Endodermal cell (in vitro differentiated cells): ENCODE data around the gene S100PBP. TPM values are rescaled to one million over a fixed set of nuclear protein-coding genes. Genes with fewer than 3 reads are reported as not detected.
"Not testable (repeated sequence)": the region's sequence is repeated elsewhere in the genome, so short reads cannot be mapped to it uniquely, and the experiment has no call there.

Source experiments
- DNase-seq: peaks from one replicate; pipeline ENCODE4 v3.0.0-alpha.2; 2017
- H3K27ac ChIP-seq: 2 replicates; pipeline ENCODE4 v1.5.1; 2013; ENCODE audit warnings: mild to moderate bottlenecking, low read depth, low read length, moderate library complexity
- H3K27me3 ChIP-seq: 2 replicates; pipeline ENCODE4 v1.6.1; 2013; ENCODE audit warnings: mild to moderate bottlenecking, low read length, moderate library complexity; ENCODE audit not compliant: insufficient read depth, control insufficient read depth, poor library complexity, severe bottlenecking
- H3K36me3 ChIP-seq: 2 replicates; pipeline ENCODE4 v1.7.0; 2013; ENCODE audit warnings: mild to moderate bottlenecking, low read length, moderate library complexity; ENCODE audit not compliant: control insufficient read depth, insufficient read depth
- H3K4me1 ChIP-seq: one replicate; pipeline ENCODE4 v1.7.0; 2013; ENCODE audit warnings: low read length; ENCODE audit not compliant: control insufficient read depth, insufficient read depth
- H3K4me3 ChIP-seq: 2 replicates; pipeline ENCODE4 v1.5.1; 2013; ENCODE audit warnings: mild to moderate bottlenecking, low read length, moderate library complexity
- H3K9ac ChIP-seq: 2 replicates; pipeline ENCODE4 v1.6.1; 2013; ENCODE audit warnings: mild to moderate bottlenecking, low read length, moderate library complexity; ENCODE audit not compliant: poor library complexity, severe bottlenecking; ENCODE audit errors: extremely low read depth
- H3K9me3 ChIP-seq: 2 replicates; pipeline ENCODE4 v1.6.1; 2013; ENCODE audit warnings: mild to moderate bottlenecking, low read length, moderate library complexity; ENCODE audit not compliant: control insufficient read depth
- H3K27ac Mint-ChIP-seq: 2 replicates; pipeline ENCODE4 v1.8.0; 2020; ENCODE audit warnings: mixed read lengths
- H3K27me3 Mint-ChIP-seq: 2 replicates; pipeline ENCODE4 v1.8.0; 2021; ENCODE audit warnings: mild to moderate bottlenecking, mixed read lengths; ENCODE audit not compliant: insufficient read depth
- H3K36me3 Mint-ChIP-seq: 2 replicates; pipeline ENCODE4 v1.8.0; 2020; ENCODE audit warnings: low read depth, mixed read lengths
- H3K4me1 Mint-ChIP-seq: 2 replicates; pipeline ENCODE4 v1.8.0; 2020; ENCODE audit warnings: mixed read lengths
- H3K4me3 Mint-ChIP-seq: 2 replicates; pipeline ENCODE4 v1.8.0; 2020; ENCODE audit warnings: mild to moderate bottlenecking, moderate library complexity, mixed read lengths
- H3K9me3 Mint-ChIP-seq: 2 replicates; pipeline ENCODE4 v1.8.0; 2020; ENCODE audit warnings: mild to moderate bottlenecking, mixed read lengths
- WGBS, 2 experiments: methylation state at CpG; one replicate each; pipeline versions ENCODE4 v1.1.5 to v1.1.7; 2013; ENCODE audit warnings: missing lambda C conversion rate in 2 of 2, mixed read lengths in 1 of 2; ENCODE audit not compliant: insufficient coverage in 1 of 2, insufficient read length in 1 of 2; 5-methylcytosine and 5-hydroxymethylcytosine counted together
- total RNA-seq, 2 donors: library from RNA; stranded (reverse); fragmentation: NEBNext Ultra II Directional in 1 of 2; extraction: Animal tissue kit (Norgen Biotek cat#: 25700) in 1 of 2; gene quantifications; 2 replicates in 1 of 2; 3 replicates in 1 of 2; pipeline ENCODE4 v1.2.1, GENCODE V29; 2021
- TF ChIP-seq, protein P1 (sequence below): fragments of 200-600 bp; sonication (generic); conservative IDR thresholded peaks from 2 replicates; pipeline ENCODE4 v1.5.0; 2021; ENCODE audit warnings: antibody characterized with exemption, mild to moderate bottlenecking

Gene S100PBP
- total RNA-seq, 2 donors from 2014 or later: 91.4 to 112 TPM

DNA sequence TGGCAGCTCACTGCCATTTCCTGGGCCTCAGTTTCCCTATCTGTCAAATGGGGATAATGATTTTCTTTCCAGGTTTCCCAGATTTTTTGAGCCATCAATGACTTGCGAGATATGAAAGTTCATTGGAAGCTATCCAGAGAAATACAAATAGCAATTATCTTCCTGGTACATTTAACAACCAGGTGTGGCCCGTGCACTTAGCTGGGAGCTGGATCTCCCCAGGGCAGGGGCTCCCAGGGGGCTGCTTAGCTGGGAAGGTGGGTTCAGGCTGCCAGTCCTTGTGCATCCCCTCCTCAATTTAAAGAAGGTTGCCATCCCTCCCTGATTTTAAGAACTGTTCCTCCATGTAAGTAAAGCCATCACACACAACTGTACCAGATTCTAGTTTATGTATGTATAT is 87.3 kb downstream of the S100PBP start:
- Mint-ChIP-seq H3K9me3 (no peaks in the 10 kb centered on the region), H3K4me1 (no peaks in the 10 kb centered on the region), H3K27me3 (peaks cover 51% of the 10 kb centered on the region), H3K36me3 (no peaks in the 10 kb centered on the region), H3K4me3 (no peak overlapping the region), H3K27ac (no peak overlapping the region)
- H3K27me3 ChIP-seq: peaks cover 39% of the 10 kb centered on the region
- H3K4me3 ChIP-seq: no peak overlapping the region
- no peak overlapping the region for H3K27ac ChIP-seq
- DNase-seq: no peak
- H3K36me3 ChIP-seq: no peaks in the 10 kb centered on the region
- WGBS, 2 experiments: 86 to 100% methylated on average over 2 of the region's 2 CpGs
- TF ChIP-seq, protein P1, sequence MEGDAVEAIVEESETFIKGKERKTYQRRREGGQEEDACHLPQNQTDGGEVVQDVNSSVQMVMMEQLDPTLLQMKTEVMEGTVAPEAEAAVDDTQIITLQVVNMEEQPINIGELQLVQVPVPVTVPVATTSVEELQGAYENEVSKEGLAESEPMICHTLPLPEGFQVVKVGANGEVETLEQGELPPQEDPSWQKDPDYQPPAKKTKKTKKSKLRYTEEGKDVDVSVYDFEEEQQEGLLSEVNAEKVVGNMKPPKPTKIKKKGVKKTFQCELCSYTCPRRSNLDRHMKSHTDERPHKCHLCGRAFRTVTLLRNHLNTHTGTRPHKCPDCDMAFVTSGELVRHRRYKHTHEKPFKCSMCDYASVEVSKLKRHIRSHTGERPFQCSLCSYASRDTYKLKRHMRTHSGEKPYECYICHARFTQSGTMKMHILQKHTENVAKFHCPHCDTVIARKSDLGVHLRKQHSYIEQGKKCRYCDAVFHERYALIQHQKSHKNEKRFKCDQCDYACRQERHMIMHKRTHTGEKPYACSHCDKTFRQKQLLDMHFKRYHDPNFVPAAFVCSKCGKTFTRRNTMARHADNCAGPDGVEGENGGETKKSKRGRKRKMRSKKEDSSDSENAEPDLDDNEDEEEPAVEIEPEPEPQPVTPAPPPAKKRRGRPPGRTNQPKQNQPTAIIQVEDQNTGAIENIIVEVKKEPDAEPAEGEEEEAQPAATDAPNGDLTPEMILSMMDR: no peak
- peaks cover 4% of the 10 kb centered on the region for H3K4me1 ChIP-seq
- H3K9me3 ChIP-seq: no peaks in the 10 kb centered on the region
- H3K9ac ChIP-seq: no peak overlapping the region

DNA sequence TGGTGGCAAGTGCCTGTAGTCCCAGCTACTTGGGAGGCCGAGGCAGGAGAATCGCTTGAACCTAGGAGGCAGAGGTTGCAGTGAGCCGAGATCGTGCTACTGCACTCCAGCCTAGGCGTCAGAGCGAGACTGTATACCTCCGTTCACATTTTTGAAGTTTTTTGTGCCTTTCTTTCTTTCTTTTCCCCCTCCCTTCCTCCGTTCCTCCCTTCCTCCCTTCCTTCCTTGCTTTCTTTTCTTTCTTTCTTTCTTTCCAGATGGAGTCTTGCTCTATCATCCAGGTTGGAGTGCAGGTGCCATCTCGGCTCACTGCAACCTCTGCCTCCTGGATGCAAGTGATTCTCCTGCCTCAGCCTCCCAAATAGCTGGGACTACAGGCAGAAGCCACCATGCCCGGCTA is 88.1 kb downstream of the S100PBP start:
- not testable (repeated sequence) for H3K27ac Mint-ChIP-seq, H3K27ac ChIP-seq, H3K9me3 Mint-ChIP-seq, H3K36me3 ChIP-seq, H3K36me3 Mint-ChIP-seq, H3K4me1 Mint-ChIP-seq, H3K4me3 ChIP-seq, DNase-seq, H3K4me3 Mint-ChIP-seq, H3K9me3 ChIP-seq, H3K9ac ChIP-seq, H3K4me1 ChIP-seq
- peaks cover 31% of the 10 kb centered on the region for H3K27me3 ChIP-seq
- peaks cover 50% of the 10 kb centered on the region for H3K27me3 Mint-ChIP-seq
- 79 to 85% methylated on average over 10 of the region's 10 CpGs for WGBS, 2 experiments

DNA sequence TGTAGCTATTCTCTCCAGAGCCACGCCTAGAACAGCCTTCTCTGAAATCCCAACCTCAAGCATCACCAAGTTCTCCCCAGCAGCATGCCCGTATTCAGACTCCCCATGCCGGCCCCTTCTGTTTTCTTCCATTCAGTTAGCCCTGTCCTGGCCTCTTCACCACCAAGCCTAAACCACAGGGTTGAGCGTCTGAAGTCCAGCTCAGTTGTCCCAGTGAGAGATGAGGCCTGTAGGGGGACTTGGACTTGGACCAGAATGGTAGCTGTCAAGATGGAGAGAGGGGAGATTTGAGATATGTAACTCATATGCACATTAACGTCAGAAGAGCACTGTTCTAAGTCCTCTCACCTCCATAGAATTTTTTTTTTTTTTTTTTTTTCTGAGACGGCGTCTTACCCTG is 89.2 kb downstream of the S100PBP start:
- no peak for DNase-seq
- no peaks in the 10 kb centered on the region for H3K4me1 ChIP-seq
- WGBS, 2 experiments: 88 to 89% methylated on average over 1 to 7 of the region's 7 CpGs
- H3K27me3 ChIP-seq: peaks cover 23% of the 10 kb centered on the region
- Mint-ChIP-seq H3K4me1 (no peaks in the 10 kb centered on the region), H3K27me3 (peaks cover 43% of the 10 kb centered on the region), H3K4me3 (no peak overlapping the region), H3K9me3 (no peaks in the 10 kb centered on the region), H3K36me3 (no peaks in the 10 kb centered on the region), H3K27ac (no peak overlapping the region)
- no peaks in the 10 kb centered on the region for H3K36me3 ChIP-seq
- H3K4me3 ChIP-seq: no peak overlapping the region
- no peak overlapping the region for H3K27ac ChIP-seq
- H3K9ac ChIP-seq: no peak overlapping the region
- TF ChIP-seq, protein P1: no peak
- no peaks in the 10 kb centered on the region for H3K9me3 ChIP-seq

DNA sequence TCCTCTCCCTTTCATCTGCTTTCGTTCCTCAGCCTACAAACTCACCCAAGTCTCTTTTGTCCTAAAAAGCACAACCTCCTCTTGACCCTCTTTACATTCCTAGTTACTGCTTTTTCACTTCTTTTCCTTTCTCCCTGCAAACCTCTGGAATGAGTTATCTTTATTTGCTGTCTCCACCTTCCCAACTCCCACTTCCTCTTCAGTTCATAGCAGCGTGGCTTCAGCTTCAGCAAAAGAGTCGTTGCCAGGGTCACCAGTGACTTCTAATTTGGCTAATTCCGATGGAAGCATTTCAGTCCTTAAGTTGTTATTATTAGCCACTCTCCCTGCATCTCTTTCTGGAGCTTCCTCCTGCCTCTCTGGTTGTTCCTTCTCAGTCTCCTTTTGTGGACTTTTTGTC is 90.0 kb downstream of the S100PBP start:
- no peak overlapping the region for H3K9ac ChIP-seq
- no peak overlapping the region for H3K4me3 ChIP-seq
- H3K27ac ChIP-seq: no peak overlapping the region
- H3K4me3 Mint-ChIP-seq: no peak overlapping the region
- no peaks in the 10 kb centered on the region for H3K4me1 ChIP-seq
- no peaks in the 10 kb centered on the region for H3K9me3 ChIP-seq
- no peak for DNase-seq
- WGBS, 2 experiments: 66 to 67% methylated on average over 4 of the region's 4 CpGs
- no peaks in the 10 kb centered on the region for H3K36me3 ChIP-seq
- TF ChIP-seq, protein P1: no peak
- H3K27ac Mint-ChIP-seq: no peak overlapping the region
- H3K4me1 Mint-ChIP-seq: no peaks in the 10 kb centered on the region
- no peaks in the 10 kb centered on the region for H3K36me3 Mint-ChIP-seq
- peaks cover 35% of the 10 kb centered on the region for H3K27me3 Mint-ChIP-seq
- H3K27me3 ChIP-seq: peaks cover 17% of the 10 kb centered on the region
- H3K9me3 Mint-ChIP-seq: no peaks in the 10 kb centered on the region
